Esophagus muscularis mucosa (tissue), 4 donors: ENCODE results near the gene CACNA1E. TPM values are rescaled to one million over a fixed set of nuclear protein-coding genes. Genes with fewer than 3 reads are reported as not detected.

Source experiments
- DNase-seq: peaks from one replicate; pipeline ENCODE4 v3.0.0-alpha.2; 2017; ENCODE audit errors: extremely low spot score
- H3K27ac ChIP-seq, 4 donors: fragments of 200-600 bp; sonication (generic); replicated peaks in 1 of 4; 1 replicate in 3 of 4; 2 replicates in 1 of 4; pipeline ENCODE4 v1.5.1; 2016 to 2019; ENCODE audit warnings: mild to moderate bottlenecking in 1 of 4
- H3K27me3 ChIP-seq, 4 donors: fragments of 200-600 bp; sonication (generic); one replicate each; pipeline versions ENCODE4 v1.5.1 to v1.6.0; 2016 to 2019
- H3K36me3 ChIP-seq, 4 donors: fragments of 200-600 bp; sonication (generic); one replicate each; pipeline ENCODE4 v1.5.1; 2016 to 2019
- H3K4me1 ChIP-seq, 4 donors: fragments of 200-600 bp; sonication (generic); one replicate each; pipeline ENCODE4 v1.5.1; 2016 to 2019
- H3K4me3 ChIP-seq, 4 donors: fragments of 200-600 bp; sonication (generic); 1 replicate in 2 of 4; 2 replicates in 2 of 4; pipeline ENCODE4 v1.5.1; 2016 to 2019; ENCODE audit warnings: mild to moderate bottlenecking in 4 of 4, moderate library complexity in 1 of 4
- H3K9me3 ChIP-seq, 4 donors: fragments of 200-600 bp; sonication (generic); 1 replicate in 3 of 4; 2 replicates in 1 of 4; pipeline ENCODE4 v1.5.1; 2016 to 2019
- CTCF ChIP-seq, 3 experiments: fragments of 200-600 bp in 2 of 3; fragments of 450-650 bp in 1 of 3; sonication (generic) in 2 of 3; IDR thresholded peaks; one replicate each; pipeline ENCODE4 v1.5.1; 2017 to 2019; ENCODE audit warnings: antibody characterized with exemption in 3 of 3, mild to moderate bottlenecking in 2 of 3, moderate library complexity in 1 of 3
- EP300 ChIP-seq: sonication (generic); formaldehyde crosslinking; IDR thresholded peaks from one replicate; pipeline ENCODE4 v1.6.1; 2017; ENCODE audit warnings: antibody characterized with exemption
- POLR2A ChIP-seq: fragments of 450-650 bp; IDR thresholded peaks from one replicate; pipeline ENCODE4 v1.6.1; 2017; ENCODE audit warnings: antibody characterized with exemption, moderate library complexity, mild to moderate bottlenecking, low read depth
- POLR2AphosphoS5 ChIP-seq, 2 donors: sonication (generic); formaldehyde crosslinking; IDR thresholded peaks; one replicate each; pipeline ENCODE4 v1.6.1; 2017; ENCODE audit warnings: antibody characterized with exemption in 2 of 2
- WGBS: methylation state at CpG from one replicate; pipeline ENCODE4 v1.1.5; 2018; 5-methylcytosine and 5-hydroxymethylcytosine counted together
- intact Hi-C: fragments of 100-400 bp; cut with DNase I; formaldehyde crosslinking; loops from one replicate; pipeline ENCODE4 v1.15.1; 2023
- total RNA-seq, 4 donors: library from RNA; depleted of rRNA; stranded (reverse); fragments of >200 nt; gene quantifications; one replicate each; pipeline versions ENCODE4 v1.1.0 to v1.2.1, GENCODE V29; 2016

CACNA1E gene
- total RNA-seq, 4 donors from 2014 or later, result under 0.01 to 0.66 (median 0.25) TPM

GRCh38 chr1:181630838-181631237 lies 147.5 kb downstream of the CACNA1E start:
- no peak for DNase-seq
- WGBS, result no CpG with 5 or more reads among the region's 3 CpGs
- no peak overlapping the region for H3K27ac ChIP-seq
- H3K4me3 ChIP-seq, result no peak overlapping the region
- no peaks in the 10 kb centered on the region for H3K36me3 ChIP-seq
- H3K4me1 ChIP-seq, result no peaks in the 10 kb centered on the region
- TF ChIP-seq POLR2AphosphoS5 (IDR thresholded peaks at IDR 0.05) (no peak), CTCF (IDR thresholded peaks at IDR 0.05) (no peak), EP300 (no peak), POLR2A (no peak)
- no peaks in the 10 kb centered on the region for H3K27me3 ChIP-seq
- intact Hi-C loops, result no loop called here
- H3K9me3 ChIP-seq, result no peaks in the 10 kb centered on the region

GRCh38 chr1:181632492-181632891 lies 149.2 kb downstream of the CACNA1E start:
- peak; percentile 53 for DNase-seq
- Histone ChIP-seq H3K4me1 (no peaks in the 10 kb centered on the region), H3K27ac (no peak overlapping the region), H3K9me3 (no peaks in the 10 kb centered on the region), H3K4me3 (no peak overlapping the region), H3K27me3 (no peaks in the 10 kb centered on the region), H3K36me3 (no peaks in the 10 kb centered on the region)
- TF ChIP-seq EP300, result no peak
- peak in 1 of 3 experiments; percentile 16 for TF ChIP-seq CTCF (IDR thresholded peaks at IDR 0.05)
- WGBS, result 78% methylated on average over 1 of the region's 1 CpG
- intact Hi-C loops, result no loop called here

GRCh38 chr1:181632960-181633359 lies 149.6 kb downstream of the CACNA1E start:
- no peak overlapping the region for H3K4me3 ChIP-seq
- no peaks in the 10 kb centered on the region for H3K27me3 ChIP-seq
- peak; percentile 75 for DNase-seq
- intact Hi-C loops, result no loop called here
- H3K27ac ChIP-seq, result no peak overlapping the region
- H3K9me3 ChIP-seq, result no peaks in the 10 kb centered on the region
- 88% methylated on average over 6 of the region's 6 CpGs for WGBS
- TF ChIP-seq POLR2AphosphoS5 (IDR thresholded peaks at IDR 0.05) (no peak), POLR2A (no peak), CTCF (IDR thresholded peaks at IDR 0.05) (no peak), EP300 (no peak)
- no peaks in the 10 kb centered on the region for H3K36me3 ChIP-seq
- H3K4me1 ChIP-seq, result no peaks in the 10 kb centered on the region

- no peak overlapping the region for H3K27ac ChIP-seq
- 57% methylated on average over 1 of the region's 1 CpG for WGBS
- H3K4me3 ChIP-seq, result no peak overlapping the region
- H3K9me3 ChIP-seq, result no peaks in the 10 kb centered on the region
- TF ChIP-seq CTCF (IDR thresholded peaks at IDR 0.05) (no peak), POLR2A (no peak), EP300 (no peak), POLR2AphosphoS5 (IDR thresholded peaks at IDR 0.05) (no peak)
- no peaks in the 10 kb centered on the region for H3K36me3 ChIP-seq
- no peaks in the 10 kb centered on the region for H3K4me1 ChIP-seq
- intact Hi-C loops, result no loop called here
- no peaks in the 10 kb centered on the region for H3K27me3 ChIP-seq
- DNase-seq, result peak; percentile 68
Observed at GRCh38 chr1:181635110-181635509, 151.8 kb downstream of the CACNA1E start.

GRCh38 chr1:181637998-181638397 lies 154.7 kb downstream of the CACNA1E start:
- no peak for TF ChIP-seq POLR2A
- no peak for TF ChIP-seq POLR2AphosphoS5 (IDR thresholded peaks at IDR 0.05)
- no peak for TF ChIP-seq EP300
- no peak for TF ChIP-seq CTCF (IDR thresholded peaks at IDR 0.05)
- no peak overlapping the region for H3K4me3 ChIP-seq
- peak; percentile 17 for DNase-seq

More at GRCh38 chr1:181637998-181638397, 154.7 kb downstream of the CACNA1E start:
- intact Hi-C loops, result no loop called here
- no peaks in the 10 kb centered on the region for H3K4me1 ChIP-seq
- no peaks in the 10 kb centered on the region for H3K27me3 ChIP-seq
- H3K27ac ChIP-seq, result no peak overlapping the region
- no peaks in the 10 kb centered on the region for H3K9me3 ChIP-seq
- H3K36me3 ChIP-seq, result no peaks in the 10 kb centered on the region
